Measurements from ENCODE around the gene REEP5. TPM values are rescaled to one million over a fixed set of nuclear protein-coding genes. Genes with fewer than 3 reads are reported as not detected.

Gene REEP5
- total RNA-seq, 1 experiment from 2014 or later, result 65.2 TPM

DNA sequence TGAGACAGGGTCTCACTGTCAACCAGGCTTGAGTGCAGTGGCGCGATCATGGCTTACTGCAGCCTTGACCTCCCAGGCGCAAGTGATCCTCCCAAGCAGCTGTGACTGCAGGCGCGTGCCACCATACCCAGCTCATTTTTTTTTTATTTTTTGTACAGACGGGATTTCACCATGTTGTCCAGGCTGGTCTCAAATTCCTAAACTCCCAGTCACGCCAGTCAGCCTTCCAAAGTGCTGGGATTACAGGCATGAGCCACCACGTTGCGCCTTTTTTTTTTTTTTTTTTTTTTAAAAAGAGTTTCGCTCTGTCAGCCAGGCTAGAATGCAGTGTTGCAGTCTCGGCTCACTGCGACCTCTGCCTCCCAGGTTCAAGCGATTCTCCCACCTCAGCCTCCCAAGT is 88.1 kb downstream of the REEP5 start:
- ChIA-PET POLR2A (interaction anchor here (1.0 kb wide), 1 partner anchor 27 kb away, joined by 5 read pairs; the partner anchor contains the start of gene SRP19), CTCF (interaction anchor here (0.8 kb wide), 1 partner anchor 413 kb away, joined by 3 read pairs; no protein-coding TSS in a partner anchor)
- Mint-ChIP-seq H3K27ac (ENCODE audit: low read depth, unreplicated experiment) (no peak overlapping the region), H3K4me3 (ENCODE audit: unreplicated experiment) (no peak overlapping the region), H3K4me1 (ENCODE audit: insufficient read depth, unreplicated experiment) (no peaks in the 10 kb centered on the region), H3K9me3 (ENCODE audit: unreplicated experiment) (no peaks in the 10 kb centered on the region), H3K27me3 (ENCODE audit: insufficient read depth, unreplicated experiment) (no peaks in the 10 kb centered on the region), H3K36me3 (ENCODE audit: insufficient read depth, unreplicated experiment) (peaks cover 59% of the 10 kb centered on the region)
- TF ChIP-seq CTCF (IDR thresholded peaks at IDR 0.05; ENCODE audit: unreplicated experiment), result no peak
- BruUV-seq (replicated peaks), result no TSS peak
- intact Hi-C loops (cut with micrococcal nuclease), result no loop called here
- DNase-seq (ENCODE audit: unreplicated experiment), result no peak

DNA sequence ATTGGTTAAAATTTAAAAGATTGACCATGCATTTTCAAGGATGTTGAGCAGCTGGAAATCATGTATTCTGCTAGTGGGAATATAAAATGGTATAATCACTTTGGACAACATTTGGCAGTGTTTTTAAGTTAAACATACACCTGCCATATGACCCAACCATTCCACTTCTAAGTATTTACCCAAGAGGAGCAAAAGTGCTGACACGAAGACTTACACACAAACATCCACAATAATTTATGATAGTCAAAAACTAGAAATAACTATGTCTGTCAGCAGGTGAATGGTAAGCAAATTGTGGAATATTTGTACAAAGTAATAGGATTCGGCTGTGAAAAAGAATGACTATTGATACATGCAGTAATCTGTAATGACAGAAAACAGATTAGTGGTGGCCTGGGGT is 91.6 kb downstream of the REEP5 start:
- no peaks in the 10 kb centered on the region for H3K27me3 Mint-ChIP-seq (ENCODE audit: insufficient read depth, unreplicated experiment)
- CTCF ChIA-PET, result no interaction called here
- BruUV-seq (replicated peaks), result no TSS peak
- peaks cover 40% of the 10 kb centered on the region for H3K36me3 Mint-ChIP-seq (ENCODE audit: insufficient read depth, unreplicated experiment)
- no peaks in the 10 kb centered on the region for H3K4me1 Mint-ChIP-seq (ENCODE audit: insufficient read depth, unreplicated experiment)
- no peak overlapping the region for H3K27ac Mint-ChIP-seq (ENCODE audit: low read depth, unreplicated experiment)
- TF ChIP-seq CTCF (IDR thresholded peaks at IDR 0.05; ENCODE audit: unreplicated experiment), result no peak
- POLR2A ChIA-PET, result interaction anchor here (1.2 kb wide), 1 partner anchor 31 kb away, joined by 4 read pairs; the partner anchor contains the start of gene SRP19
- H3K9me3 Mint-ChIP-seq (ENCODE audit: unreplicated experiment), result no peaks in the 10 kb centered on the region
- no peak for DNase-seq (ENCODE audit: unreplicated experiment)
- intact Hi-C loops (cut with micrococcal nuclease), result no loop called here
- no peak overlapping the region for H3K4me3 Mint-ChIP-seq (ENCODE audit: unreplicated experiment)

Other genes with a start within 250 kb of the REEP5 start
- gene APC, start 184.3 kb downstream of the REEP5 start, total RNA-seq (2022), result 24.9 and 31.8 TPM in 2 replicates
- gene SRP19, start 60.9 kb downstream of the REEP5 start, total RNA-seq (2022), result 88.9 and 99.6 TPM in 2 replicates
- gene DCP2, start 54.6 kb upstream of the REEP5 start, total RNA-seq (2022), result 32.7 and 34.1 TPM in 2 replicates